Esophagus (tissue), 2 donors: ENCODE data around the gene TAX1BP3. TPM values are rescaled to one million over a fixed set of nuclear protein-coding genes. Genes with fewer than 3 reads are reported as not detected.

Source experiments
- H3K27ac ChIP-seq, 2 donors: one replicate each; pipeline ENCODE4 v1.5.1; 2013; ENCODE audit warnings: low read depth in 2 of 2, mild to moderate bottlenecking in 2 of 2, inconsistent platforms in 1 of 2, low read length in 1 of 2, moderate library complexity in 1 of 2
- H3K27me3 ChIP-seq, 2 donors: one replicate each; pipeline ENCODE4 v1.6.1; 2013; ENCODE audit warnings: low read length in 2 of 2, control low read depth in 1 of 2, mild to moderate bottlenecking in 1 of 2; ENCODE audit not compliant: insufficient read depth in 2 of 2, control insufficient read depth in 1 of 2
- H3K36me3 ChIP-seq, 2 donors: one replicate each; pipeline ENCODE4 v1.6.1; 2013; ENCODE audit warnings: low read length in 1 of 2; ENCODE audit not compliant: control insufficient read depth in 2 of 2, insufficient read depth in 2 of 2
- H3K4me1 ChIP-seq, 2 donors: one replicate each; pipeline ENCODE4 v1.6.1; 2013; ENCODE audit warnings: low read length in 1 of 2; ENCODE audit not compliant: control insufficient read depth in 2 of 2, insufficient read depth in 2 of 2
- H3K4me3 ChIP-seq, 2 donors: one replicate each; pipeline ENCODE4 v1.5.1; 2013; ENCODE audit warnings: low read length in 2 of 2, mild to moderate bottlenecking in 2 of 2, low read depth in 1 of 2, moderate library complexity in 1 of 2
- H3K9me3 ChIP-seq, 2 donors: one replicate each; pipeline ENCODE4 v1.6.1; 2013; ENCODE audit warnings: mild to moderate bottlenecking in 2 of 2, low read depth in 1 of 2, low read length in 1 of 2, moderate library complexity in 1 of 2; ENCODE audit not compliant: control insufficient read depth in 2 of 2, insufficient read depth in 1 of 2
- WGBS, 2 donors: extraction: QIAGEN DNeasy Blood & Tissue Kit; methylation state at CpG; one replicate each; pipeline ENCODE4 v1.1.7; 2013; 5-methylcytosine and 5-hydroxymethylcytosine counted together
- polyA plus RNA-seq, 2 donors: library from polyadenylated mRNA; stranded (reverse); fragments of 200-250 nt; gene quantifications; one replicate each; pipeline ENCODE4 v1.2.3, GENCODE V29; 2013
- donor health status: healthy with polysubstance abuse.
- donor health status: Bipolar disorder and iron deficiency.

TAX1BP3 gene
- polyA plus RNA-seq, 2 donors, result 158 to 248 TPM

DNA sequence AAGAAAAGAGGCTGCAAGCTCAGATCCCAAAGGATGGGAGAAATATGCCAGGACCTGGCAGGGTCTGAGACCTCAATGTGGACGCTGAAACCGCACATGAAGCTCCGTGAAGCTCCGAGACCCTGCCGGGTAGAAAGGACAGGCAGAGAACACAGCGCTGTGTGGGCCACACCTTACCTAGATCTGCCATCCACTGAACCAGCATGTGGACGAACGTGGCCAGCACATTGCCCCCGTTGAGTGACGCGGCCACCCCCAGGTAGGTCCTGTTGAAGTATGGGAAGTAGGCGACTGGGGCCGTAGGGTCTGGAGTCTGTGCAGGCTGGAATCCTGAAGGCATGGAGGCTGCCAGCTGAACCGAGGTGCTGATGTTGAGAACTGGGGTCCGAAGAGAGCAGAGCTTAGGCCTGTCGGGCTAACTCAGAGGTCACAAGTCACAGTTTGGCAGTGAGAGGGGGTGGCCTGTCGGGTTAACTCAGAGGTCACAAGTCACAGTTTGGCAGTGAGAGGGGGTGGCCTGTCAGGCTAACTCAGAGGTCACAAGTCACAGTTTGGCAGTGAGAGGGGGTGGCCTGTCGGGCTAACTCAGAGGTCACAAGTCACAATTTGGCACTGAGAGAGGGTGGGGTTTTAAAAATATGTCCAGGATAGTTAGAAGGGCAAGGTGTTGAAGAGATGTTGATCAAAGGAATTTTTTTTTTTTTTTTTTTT is 53.1 kb downstream of the TAX1BP3 start:
- Histone ChIP-seq H3K36me3 (peaks cover 10 to 23% of the 10 kb centered on the region in 2 donors), H3K4me3 (no peak overlapping the region)
- WGBS, 2 donors, result 96% methylated on average over 18 of the region's 18 CpGs

DNA sequence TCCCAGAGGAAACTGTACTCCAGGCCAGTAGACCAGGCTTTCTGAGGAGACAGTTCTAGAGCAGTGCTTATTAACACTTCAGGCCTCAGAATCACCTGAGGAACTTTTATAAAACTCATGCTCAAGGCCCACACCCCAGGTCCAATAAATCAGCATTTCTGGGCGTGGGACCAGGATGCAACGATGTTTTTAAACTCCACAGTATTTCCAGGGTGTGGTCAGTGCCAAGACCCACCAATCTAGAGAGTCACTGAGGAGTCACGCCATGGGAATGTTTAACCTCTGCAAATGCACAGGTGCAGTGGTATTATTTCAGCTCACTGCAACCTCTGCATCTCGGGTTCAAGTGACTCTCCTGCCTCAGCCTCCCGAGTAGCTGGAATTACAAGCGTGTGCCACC is 55.3 kb downstream of the TAX1BP3 start:
- 91 to 93% methylated on average over 6 of the region's 6 CpGs for WGBS, 2 donors
- Histone ChIP-seq H3K27me3 (no peaks in the 10 kb centered on the region), H3K9me3 (no peaks in the 10 kb centered on the region), H3K27ac (no peak overlapping the region), H3K4me3 (no peak overlapping the region), H3K36me3 (peaks cover 16 to 36% of the 10 kb centered on the region in 2 donors), H3K4me1 (peaks cover 0 to 3% of the 10 kb centered on the region in 2 donors)

More for the DNA sequence above, 53.1 kb downstream of the TAX1BP3 start:
- Histone ChIP-seq H3K9me3 (no peaks in the 10 kb centered on the region), H3K4me1 (no peaks in the 10 kb centered on the region), H3K27me3 (no peaks in the 10 kb centered on the region), H3K27ac (no peak overlapping the region)

Other genes with a start within 250 kb of the TAX1BP3 start
- gene OR1E2, start 234.7 kb downstream of the TAX1BP3 start, polyA plus RNA-seq, result not detected
- gene SPATA22, start 196.8 kb downstream of the TAX1BP3 start, polyA plus RNA-seq, result under 1 TPM in 1 of 2 donors, not detected in 1; 0.02 TPM
- under 1 TPM; 0.38 to 0.61 TPM for gene ASPA, start 192.6 kb downstream of the TAX1BP3 start, polyA plus RNA-seq
- gene TRPV3, start 110.8 kb downstream of the TAX1BP3 start, polyA plus RNA-seq, result under 1 TPM; 0.16 to 0.83 TPM
- gene TRPV1, start 59.2 kb downstream of the TAX1BP3 start, polyA plus RNA-seq, result 1 to 10 TPM; 1.3 to 4.7 TPM
- gene SHPK, start 32.3 kb downstream of the TAX1BP3 start, polyA plus RNA-seq, result 1 to 10 TPM; 7.2 to 8.5 TPM
- 1 to 10 TPM; 3.6 to 4.1 TPM for gene CTNS, start 31.8 kb downstream of the TAX1BP3 start, polyA plus RNA-seq
- 10 to 100 TPM; 50.6 to 73.3 TPM for gene EMC6, start 234 bp upstream of the TAX1BP3 start, polyA plus RNA-seq
- gene P2RX5, start 27.6 kb upstream of the TAX1BP3 start, polyA plus RNA-seq, result 1 to 10 TPM in 1 of 2 donors, under 1 TPM in 1; 0.36 to 1.8 TPM
- gene HASPIN, start 55.3 kb upstream of the TAX1BP3 start, polyA plus RNA-seq, result 1 to 10 TPM in 1 of 2 donors, under 1 TPM in 1; 0.41 to 1.3 TPM
- 10 to 100 TPM; 26.8 to 33.7 TPM for gene ITGAE, start 132.6 kb upstream of the TAX1BP3 start, polyA plus RNA-seq
- gene NCBP3, start 177.7 kb upstream of the TAX1BP3 start, polyA plus RNA-seq, result 10 to 100 TPM; 17.1 to 18.9 TPM
- gene CAMKK1, start 224.5 kb upstream of the TAX1BP3 start, polyA plus RNA-seq, result 1 to 10 TPM; 4.9 to 5.3 TPM
- gene P2RX1, start 247.9 kb upstream of the TAX1BP3 start, polyA plus RNA-seq, result 1 to 10 TPM; 5.9 to 7.1 TPM